Midbrain (tissue), 1 donor: ENCODE results near the gene HSF2BP.
"Not testable (repeated sequence)": the region's sequence is repeated elsewhere in the genome, so short reads cannot be mapped to it uniquely, and the experiment has no call there.

Experiments
- DNase-seq: peaks from one replicate; lab custom pipeline; 2025; lab: John Stamatoyannopoulos, UW

HSF2BP gene

GRCh38 chr21:43651926-43652325, 7.4 kb downstream of the HSF2BP start:
- DNase-seq, result not testable (repeated sequence)

GRCh38 chr21:43648171-43648570, 11.1 kb downstream of the HSF2BP start:
- DNase-seq, result no peak

- DNase-seq, result peak; percentile 80
These were observed 12.6 kb downstream of the HSF2BP start for GRCh38 chr21:43646550-43647260.

GRCh38 chr21:43645976-43646375, 13.3 kb downstream of the HSF2BP start:
- no peak for DNase-seq

GRCh38 chr21:43645136-43645891, 14.0 kb downstream of the HSF2BP start:
- DNase-seq, result peak; percentile 53

GRCh38 chr21:43644609-43645008, 14.7 kb downstream of the HSF2BP start:
- no peak for DNase-seq

GRCh38 chr21:43644071-43644470, 15.2 kb downstream of the HSF2BP start:
- no peak for DNase-seq

- DNase-seq, result no peak
These were observed 16.1 kb downstream of the HSF2BP start for GRCh38 chr21:43643193-43643592.

- DNase-seq, result no peak
These were observed 18.9 kb downstream of the HSF2BP start for GRCh38 chr21:43640400-43640799.

- no peak for DNase-seq
These were observed 19.6 kb downstream of the HSF2BP start for GRCh38 chr21:43639470-43640353.

GRCh38 chr21:43637530-43638158, 21.6 kb downstream of the HSF2BP start:
- DNase-seq, result no peak

- no peak for DNase-seq
These were observed 23.9 kb downstream of the HSF2BP start for GRCh38 chr21:43635436-43635835.

GRCh38 chr21:43634618-43635017, 24.7 kb downstream of the HSF2BP start:
- no peak for DNase-seq

GRCh38 chr21:43632373-43632905, 26.8 kb downstream of the HSF2BP start:
- DNase-seq, result no peak

GRCh38 chr21:43631411-43632107, 27.7 kb downstream of the HSF2BP start:
- no peak for DNase-seq

- DNase-seq, result no peak
These were observed 31.8 kb downstream of the HSF2BP start for GRCh38 chr21:43627527-43627926.

- no peak for DNase-seq
These were observed 32.9 kb downstream of the HSF2BP start for GRCh38 chr21:43626390-43626789.

GRCh38 chr21:43624339-43624738, 34.9 kb downstream of the HSF2BP start:
- no peak for DNase-seq

GRCh38 chr21:43623588-43623987, 35.7 kb downstream of the HSF2BP start:
- DNase-seq, result no peak

GRCh38 chr21:43622796-43623195, 36.5 kb downstream of the HSF2BP start:
- DNase-seq, result no peak

GRCh38 chr21:43619856-43620255, 39.4 kb downstream of the HSF2BP start:
- DNase-seq, result no peak
